Activated CD4-positive, alpha-beta T cell treated with anti-CD3 and anti-CD28 coated beads, Interleukin-2, amount 50 U/mL, for 24 hours (primary cell): ENCODE data around the gene OXSR1.
"Not testable (repeated sequence)": the region's sequence is repeated elsewhere in the genome, so short reads cannot be mapped to it uniquely, and the experiment has no call there.

Source experiments
- DNase-seq, 2 donors: peaks; one replicate each; pipeline ENCODE4 v3.0.0-alpha.2; 2020; ENCODE audit warnings: low read depth in 1 of 2, low spot score in 1 of 2

Gene OXSR1

DNA sequence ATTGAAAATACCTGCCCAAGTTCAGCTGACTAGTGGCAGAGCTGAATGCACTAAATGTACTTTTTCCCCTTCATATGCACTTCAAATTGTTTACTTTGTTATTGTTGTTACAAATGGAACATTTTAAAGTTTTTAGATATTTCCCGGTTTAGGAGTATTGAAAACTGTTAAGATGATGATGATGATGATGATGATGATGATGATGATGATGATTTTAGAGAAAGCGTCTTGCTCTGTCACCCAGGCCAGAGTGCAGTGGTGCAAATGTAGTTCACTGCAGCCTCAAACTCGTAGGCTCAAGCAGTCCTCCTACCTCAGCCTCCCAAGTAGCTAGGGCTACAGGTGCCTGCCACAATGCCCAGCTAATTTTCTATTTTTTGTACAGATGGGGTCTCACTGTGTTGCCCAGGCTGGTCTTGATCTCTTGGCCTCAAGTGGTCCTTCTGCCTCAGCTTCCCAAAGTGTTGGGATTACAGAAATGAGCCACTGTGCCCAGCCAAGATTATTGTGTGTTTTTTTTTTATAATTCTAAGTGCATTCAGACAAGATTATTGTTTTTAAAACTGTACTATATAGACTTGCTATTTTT, 54.4 kb downstream of the OXSR1 start:
- DNase-seq: no peak

DNA sequence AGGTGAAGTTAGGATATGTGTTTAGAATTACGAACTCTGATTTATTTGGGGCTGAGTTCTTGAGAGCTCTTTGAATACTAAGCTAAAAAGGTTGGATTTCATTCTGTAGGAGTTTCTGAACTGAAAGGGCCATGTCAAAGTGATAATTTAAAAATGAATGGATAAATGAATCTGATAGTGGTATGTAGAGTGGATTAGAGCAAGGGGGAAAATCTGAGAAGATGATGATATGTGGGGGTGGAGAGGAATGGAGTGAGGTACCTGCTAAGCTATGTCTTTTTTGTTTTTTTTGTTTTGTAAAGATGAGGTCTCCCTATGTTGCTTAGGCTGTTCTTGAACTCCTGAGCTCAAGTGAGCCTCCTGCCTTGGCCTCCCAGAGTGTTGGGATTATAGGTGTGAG, 55.7 kb downstream of the OXSR1 start:
- no peak for DNase-seq

GRCh38 chr3:38222032-38222634, 56.8 kb downstream of the OXSR1 start:
- no peak for DNase-seq

DNA sequence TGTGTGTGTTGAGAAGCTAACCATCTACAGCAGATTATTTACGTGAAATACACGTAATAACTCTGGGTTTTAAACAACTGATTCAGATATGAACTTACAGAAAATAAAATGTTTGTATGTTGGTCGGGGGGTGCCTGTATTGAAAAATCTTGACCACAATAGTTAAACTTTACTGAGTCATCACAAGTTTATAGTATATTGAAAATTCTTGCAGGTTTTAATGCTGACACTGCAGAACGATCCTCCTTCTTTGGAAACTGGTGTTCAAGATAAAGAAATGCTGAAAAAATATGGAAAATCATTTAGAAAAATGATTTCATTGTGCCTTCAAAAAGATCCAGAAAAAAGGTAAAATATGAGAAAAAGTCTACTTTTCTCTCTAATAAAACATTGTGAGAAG, 59.0 kb downstream of the OXSR1 start:
- no peak for DNase-seq

DNA sequence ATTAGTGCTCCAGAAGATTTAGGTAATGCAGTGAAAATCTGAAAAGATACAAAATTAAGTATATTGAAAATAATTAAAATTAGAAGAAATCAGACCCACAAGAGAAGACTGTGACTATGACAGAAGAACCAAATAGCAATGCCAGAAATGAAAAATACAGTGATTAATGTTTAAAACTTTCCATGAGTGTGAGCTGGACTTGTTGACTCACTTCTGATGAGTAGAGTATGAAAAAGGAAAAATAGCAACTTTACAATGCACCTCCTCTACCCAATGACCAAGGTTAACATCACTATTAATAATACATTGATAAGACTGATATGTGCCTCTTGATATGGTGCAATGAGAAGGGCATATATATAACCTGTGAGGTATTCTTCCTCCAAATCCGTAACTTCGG, 60.9 kb downstream of the OXSR1 start:
- no peak for DNase-seq

DNA sequence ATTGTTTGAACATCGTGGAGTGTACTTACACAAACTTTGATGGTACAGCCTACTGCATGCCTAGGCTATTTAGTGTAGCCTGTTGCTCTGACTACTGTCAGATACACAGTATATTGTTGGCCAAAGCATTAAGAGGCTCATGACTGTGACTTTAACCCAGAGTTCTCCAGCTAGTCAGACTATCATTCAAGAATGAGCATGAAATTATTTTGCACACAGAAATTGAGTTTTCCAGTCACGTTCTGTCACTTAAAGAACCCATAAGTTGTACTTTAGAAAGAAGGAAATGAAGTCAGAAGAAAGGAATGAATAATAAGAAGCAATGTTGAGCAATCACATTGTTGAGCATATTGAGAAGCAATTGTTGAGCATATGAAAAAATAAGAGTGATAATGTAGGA, 62.7 kb downstream of the OXSR1 start:
- DNase-seq: no peak

DNA sequence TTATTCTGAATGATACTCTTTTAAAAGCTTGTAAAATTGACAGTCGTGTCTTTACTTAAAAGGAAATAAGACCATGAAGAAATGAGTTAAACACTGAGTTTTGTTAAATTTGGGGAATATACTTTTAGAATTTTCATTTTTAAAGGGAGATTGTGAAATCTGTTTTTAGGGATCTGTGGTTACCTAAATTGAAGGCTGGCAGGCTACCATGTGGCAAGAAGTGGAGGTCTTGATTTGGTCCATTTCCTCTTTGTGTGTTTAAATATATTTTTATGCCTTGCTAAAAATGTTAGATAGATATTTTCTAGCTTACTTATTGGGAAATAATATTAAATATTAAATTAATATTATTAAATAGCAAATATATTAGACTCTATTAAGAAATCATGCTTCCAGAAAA, 63.7 kb downstream of the OXSR1 start:
- DNase-seq: no peak

GRCh38 chr3:38232701-38233100, 67.4 kb downstream of the OXSR1 start:
- no peak for DNase-seq

GRCh38 chr3:38235466-38235865, 70.1 kb downstream of the OXSR1 start:
- no peak for DNase-seq

GRCh38 chr3:38238416-38239008, 73.2 kb downstream of the OXSR1 start:
- no peak for DNase-seq

DNA sequence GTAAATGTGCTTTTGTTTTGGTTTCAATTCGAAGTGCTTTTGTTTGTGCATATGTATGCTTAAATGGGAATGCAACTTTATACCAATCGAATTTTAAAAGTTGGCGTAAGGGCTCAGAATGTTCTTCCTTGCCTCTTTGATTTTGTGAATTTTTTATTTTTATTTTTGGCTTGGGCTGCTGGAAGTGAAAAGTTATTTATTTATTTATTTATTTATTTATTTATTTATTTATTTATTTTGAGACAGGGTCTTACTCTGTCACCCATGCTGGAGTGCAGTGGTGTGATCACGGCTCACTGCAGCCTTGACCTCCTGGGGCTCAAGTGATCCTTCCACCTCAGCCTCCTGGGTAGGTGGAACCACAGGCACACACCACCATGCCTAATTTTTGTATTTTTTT, 77.5 kb downstream of the OXSR1 start:
- not testable (repeated sequence) for DNase-seq

- DNase-seq: no peak
Measured at GRCh38 chr3:38245930-38246329, 80.6 kb downstream of the OXSR1 start.

GRCh38 chr3:38247366-38248035, 82.2 kb downstream of the OXSR1 start:
- no peak for DNase-seq

- DNase-seq: no peak
Measured at GRCh38 chr3:38250198-38250597, 84.9 kb downstream of the OXSR1 start.

- DNase-seq: no peak
Measured at GRCh38 chr3:38251197-38251596, 85.9 kb downstream of the OXSR1 start.

GRCh38 chr3:38253704-38254103, 88.4 kb downstream of the OXSR1 start:
- no peak for DNase-seq

DNA sequence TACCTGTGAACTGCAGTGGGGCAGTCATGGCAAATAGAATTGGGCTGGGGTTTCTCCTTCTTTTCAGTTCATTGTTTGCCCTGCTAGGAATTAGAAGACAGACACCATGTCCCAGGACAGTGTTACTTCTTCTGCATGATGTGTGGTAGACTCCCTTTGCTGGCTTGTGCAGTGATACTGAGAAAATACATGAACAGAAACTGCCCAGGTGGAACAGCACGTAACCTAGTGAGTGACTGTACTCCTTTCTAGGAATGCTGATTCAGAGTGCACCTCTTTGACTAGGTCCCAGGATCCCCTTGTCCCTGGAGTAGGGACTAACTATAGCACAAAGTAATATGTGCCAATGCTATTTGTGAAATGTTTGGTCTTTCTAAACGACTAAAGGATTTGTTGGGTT, 89.5 kb downstream of the OXSR1 start:
- DNase-seq: no peak

DNA sequence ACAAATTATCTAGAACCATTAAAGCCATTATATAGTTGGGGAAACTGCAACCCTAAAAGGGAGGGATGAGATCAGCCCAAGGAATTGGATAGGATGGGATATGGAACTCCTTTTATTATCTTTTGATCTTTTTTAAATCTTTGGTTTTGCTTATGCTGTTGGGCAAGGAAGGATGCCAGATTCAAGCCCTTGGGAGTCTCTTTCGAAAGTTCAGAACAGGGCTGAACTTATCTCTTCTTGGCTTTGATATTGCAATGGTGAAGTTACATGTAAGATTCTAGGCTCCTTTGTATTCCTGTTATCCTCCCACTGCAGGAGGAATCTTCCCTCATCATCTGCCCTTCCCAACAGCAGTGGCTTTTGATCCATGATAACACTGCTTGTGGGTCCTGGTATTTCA, 90.3 kb downstream of the OXSR1 start:
- DNase-seq: no peak

- no peak for DNase-seq
Measured at GRCh38 chr3:38257583-38257982, 92.2 kb downstream of the OXSR1 start.

DNA sequence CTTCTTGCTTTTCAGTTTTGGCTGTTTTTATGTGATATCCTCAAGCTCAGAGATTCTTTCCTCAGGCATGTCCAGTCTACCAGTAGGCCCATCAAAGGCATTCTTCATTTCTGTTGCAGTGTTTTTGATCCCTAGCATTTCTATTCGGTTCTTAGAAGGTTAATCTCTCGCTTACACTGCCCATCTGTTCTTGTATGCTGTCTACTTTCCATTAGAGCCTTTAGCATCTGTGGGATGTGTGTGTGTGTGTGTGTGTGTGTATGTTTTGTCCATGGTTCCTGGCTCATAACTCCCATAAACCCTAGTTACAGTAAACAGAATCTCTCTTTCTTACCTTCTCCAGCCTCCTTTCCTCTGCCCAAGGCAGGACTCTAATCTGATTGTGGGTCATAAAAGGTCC, 95.1 kb downstream of the OXSR1 start:
- no peak for DNase-seq

- DNase-seq: no peak
Measured at GRCh38 chr3:38264353-38264771, 99.0 kb downstream of the OXSR1 start.

DNA sequence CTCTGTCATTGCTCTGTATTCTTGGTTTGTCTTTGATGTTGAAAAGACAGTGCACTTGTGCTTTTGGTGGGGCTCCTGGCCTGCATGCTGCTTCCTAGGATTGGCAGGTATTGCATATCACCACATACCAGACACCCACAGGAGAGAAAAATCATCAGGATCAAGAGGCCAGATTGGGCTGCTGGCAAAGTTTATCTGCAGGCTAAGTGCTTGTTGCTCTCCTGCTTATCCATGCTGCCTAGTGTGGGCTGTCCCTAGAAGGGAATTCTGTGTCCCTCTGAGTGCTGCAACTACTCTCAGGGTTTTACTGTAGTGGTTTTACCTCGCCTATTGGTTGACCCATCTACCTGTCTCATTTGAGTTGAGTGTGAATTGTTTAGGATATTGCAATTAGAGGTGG, 99.4 kb downstream of the OXSR1 start:
- no peak for DNase-seq
